Erythroblast (primary cell): Measurements from ENCODE around the gene APBB1IP.

Experiments used
- GATA1 ChIP-seq: IDR thresholded peaks from 2 replicates; pipeline ENCODE4 v1.6.1; 2011; ENCODE audit warnings: low read depth, mild to moderate bottlenecking, control low read depth, low read length, moderate library complexity
- POLR2A ChIP-seq: IDR thresholded peaks from 2 replicates; pipeline ENCODE4 v1.6.1; 2011; ENCODE audit warnings: mild to moderate bottlenecking, low read length

DNA sequence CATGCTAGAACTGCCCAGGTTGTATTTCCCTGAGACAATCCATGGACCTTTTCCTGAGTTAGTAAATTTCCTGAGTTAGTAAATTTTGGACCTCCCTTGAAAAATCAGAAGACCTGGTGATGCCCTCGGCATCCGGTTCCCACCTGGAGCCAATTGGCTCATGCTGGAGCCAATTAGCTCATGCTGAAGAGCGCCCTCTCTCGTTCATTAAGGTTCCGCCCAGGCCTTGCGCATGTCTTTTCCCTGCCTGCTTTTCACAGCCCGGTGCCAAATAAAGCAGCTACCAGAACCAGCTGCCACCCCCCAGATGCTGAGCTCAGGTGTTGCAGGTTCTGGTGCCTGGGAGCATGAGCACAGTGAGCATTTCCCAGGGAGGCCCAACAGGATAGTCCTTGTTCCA is 96.2 kb downstream of the APBB1IP start:
- no peak for TF ChIP-seq POLR2A
- TF ChIP-seq GATA1 = no peak
